IgD-negative memory B cell (primary cell): ENCODE measurements around the gene GALM. TPM values are rescaled to one million over a fixed set of nuclear protein-coding genes. Genes with fewer than 3 reads are reported as not detected.

ENCODE experiments used
- H3K27ac Mint-ChIP-seq, 3 donors: one replicate each; pipeline ENCODE4 v1.8.0; 2020 to 2022; ENCODE audit warnings: mild to moderate bottlenecking in 3 of 3, mixed read lengths in 3 of 3, moderate library complexity in 1 of 3
- H3K27me3 Mint-ChIP-seq: one replicate; pipeline ENCODE4 v1.8.0; 2021; ENCODE audit warnings: mixed read lengths
- H3K36me3 Mint-ChIP-seq: one replicate; pipeline ENCODE4 v1.8.0; 2020; ENCODE audit warnings: mild to moderate bottlenecking, mixed read lengths
- H3K4me1 Mint-ChIP-seq, 3 donors: one replicate each; pipeline ENCODE4 v1.8.0; 2020 to 2022; ENCODE audit warnings: mixed read lengths in 3 of 3, mild to moderate bottlenecking in 1 of 3
- H3K4me3 Mint-ChIP-seq, 4 donors: one replicate each; pipeline ENCODE4 v1.8.0; 2020 to 2022; ENCODE audit warnings: mild to moderate bottlenecking in 4 of 4, mixed read lengths in 4 of 4, moderate library complexity in 3 of 4
- H3K9me3 Mint-ChIP-seq, 3 donors: one replicate each; pipeline ENCODE4 v1.8.0; 2020 to 2021; ENCODE audit warnings: mixed read lengths in 3 of 3, mild to moderate bottlenecking in 1 of 3
- polyA plus RNA-seq: library from polyadenylated mRNA; unstranded; fragments of 300-500 nt; fragmentation: Illumina TruSeq; gene quantifications from one replicate; pipeline ENCODE4 v1.2.3, GENCODE V29; 2021

GALM gene
- polyA plus RNA-seq, 1 donor from 2014 or later, result 11.0 TPM

- peak overlapping the region in 2 of 3 donors; percentile 26 to 99 for H3K27ac Mint-ChIP-seq
- no peaks in the 10 kb centered on the region for H3K27me3 Mint-ChIP-seq
- peaks cover 30 to 49% (median 35%) of the 10 kb centered on the region in 3 donors for H3K4me1 Mint-ChIP-seq
- no peaks in the 10 kb centered on the region for H3K9me3 Mint-ChIP-seq
- peaks cover 10% of the 10 kb centered on the region for H3K36me3 Mint-ChIP-seq
- peak overlapping the region in 1 of 4 donors; percentile 23 for H3K4me3 Mint-ChIP-seq
Measured at GRCh38 chr2:38742797-38743559, 77.1 kb downstream of the GALM start.

- Mint-ChIP-seq H3K4me1 (peaks cover 36 to 54% (median 36%) of the 10 kb centered on the region in 3 donors), H3K27me3 (no peaks in the 10 kb centered on the region), H3K27ac (peak overlapping the region in 2 of 3 donors; percentile 4 to 99), H3K9me3 (no peaks in the 10 kb centered on the region), H3K4me3 (peak overlapping the region in 1 of 4 donors; percentile 23), H3K36me3 (peaks cover 15% of the 10 kb centered on the region)
Measured at GRCh38 chr2:38743672-38744398, 77.9 kb downstream of the GALM start.

- Mint-ChIP-seq H3K27ac (peak overlapping the region in 1 of 3 donors; percentile 99), H3K4me3 (peak overlapping the region in 1 of 4 donors; percentile 23), H3K9me3 (no peaks in the 10 kb centered on the region), H3K36me3 (peaks cover 18% of the 10 kb centered on the region), H3K27me3 (no peaks in the 10 kb centered on the region), H3K4me1 (peaks cover 37 to 54% (median 40%) of the 10 kb centered on the region in 3 donors)
Measured at GRCh38 chr2:38744399-38744780, 78.5 kb downstream of the GALM start.

- no peaks in the 10 kb centered on the region for H3K27me3 Mint-ChIP-seq
- H3K4me3 Mint-ChIP-seq, result peak overlapping the region in 1 of 4 donors; percentile 24
- peaks cover 38 to 57% (median 45%) of the 10 kb centered on the region in 3 donors for H3K4me1 Mint-ChIP-seq
- H3K36me3 Mint-ChIP-seq, result peaks cover 17% of the 10 kb centered on the region
- H3K27ac Mint-ChIP-seq, result peak overlapping the region in 2 of 3 donors; percentile 32 to 99
- no peaks in the 10 kb centered on the region for H3K9me3 Mint-ChIP-seq
Measured at GRCh38 chr2:38745267-38745666, 79.4 kb downstream of the GALM start.

- Mint-ChIP-seq H3K27ac (peak overlapping the region; percentile 16 to 99 (median 77)), H3K36me3 (peaks cover 22% of the 10 kb centered on the region)
Measured at GRCh38 chr2:38747007-38747424, 81.1 kb downstream of the GALM start.

GRCh38 chr2:38747819-38748218 is 81.9 kb downstream of the GALM start:
- H3K4me1 Mint-ChIP-seq, result peaks cover 39 to 59% (median 49%) of the 10 kb centered on the region in 3 donors
- peaks cover 3% of the 10 kb centered on the region for H3K27me3 Mint-ChIP-seq
- H3K9me3 Mint-ChIP-seq, result peaks cover 0 to 3% (median 0%) of the 10 kb centered on the region in 3 donors
- H3K4me3 Mint-ChIP-seq, result peak overlapping the region in 3 of 4 donors; percentile 52 to 85 (median 78)
- peak overlapping the region in 2 of 3 donors; percentile 93 to 99 for H3K27ac Mint-ChIP-seq
- peaks cover 22% of the 10 kb centered on the region for H3K36me3 Mint-ChIP-seq

More at GRCh38 chr2:38747007-38747424, 81.1 kb downstream of the GALM start:
- Mint-ChIP-seq H3K9me3 (peaks cover 0 to 3% (median 0%) of the 10 kb centered on the region in 3 donors), H3K27me3 (peaks cover 3% of the 10 kb centered on the region), H3K4me1 (peaks cover 39 to 58% (median 45%) of the 10 kb centered on the region in 3 donors), H3K4me3 (peak overlapping the region in 3 of 4 donors; percentile 5 to 78 (median 10))

GRCh38 chr2:38748391-38748790 is 82.5 kb downstream of the GALM start:
- H3K36me3 Mint-ChIP-seq, result peaks cover 22% of the 10 kb centered on the region

GRCh38 chr2:38748943-38749804 is 83.3 kb downstream of the GALM start:
- Mint-ChIP-seq H3K9me3 (peaks cover 0 to 3% (median 0%) of the 10 kb centered on the region in 3 donors), H3K36me3 (peaks cover 22% of the 10 kb centered on the region), H3K27me3 (peaks cover 3% of the 10 kb centered on the region), H3K4me3 (peak overlapping the region; percentile 99 to 100 (median 100)), H3K4me1 (peaks cover 40 to 55% (median 52%) of the 10 kb centered on the region in 3 donors), H3K27ac (peak overlapping the region; percentile 93 to 100 (median 99))

More at GRCh38 chr2:38748391-38748790, 82.5 kb downstream of the GALM start:
- Mint-ChIP-seq H3K27me3 (peaks cover 3% of the 10 kb centered on the region), H3K4me1 (peaks cover 39 to 58% (median 49%) of the 10 kb centered on the region in 3 donors), H3K27ac (peak overlapping the region; percentile 90 to 99 (median 93)), H3K4me3 (peak overlapping the region; percentile 8 to 99 (median 84)), H3K9me3 (peaks cover 0 to 3% (median 0%) of the 10 kb centered on the region in 3 donors)

- Mint-ChIP-seq H3K27ac (peak overlapping the region; percentile 99 to 100 (median 100)), H3K36me3 (peaks cover 20% of the 10 kb centered on the region), H3K4me3 (peak overlapping the region; percentile 99 to 100 (median 100)), H3K9me3 (peaks cover 0 to 3% (median 0%) of the 10 kb centered on the region in 3 donors), H3K4me1 (peaks cover 39 to 48% (median 46%) of the 10 kb centered on the region in 3 donors), H3K27me3 (peaks cover 3% of the 10 kb centered on the region)
Measured at GRCh38 chr2:38750011-38750890, 84.3 kb downstream of the GALM start.

GRCh38 chr2:38750891-38751595 is 85.1 kb downstream of the GALM start, which contains the start of gene SRSF7:
TSS of gene SRSF7 (minus strand) at chr2:38751361. CDS start at chr2:38751256, 105 bp downstream.
- peaks cover 3% of the 10 kb centered on the region for H3K27me3 Mint-ChIP-seq
- H3K4me1 Mint-ChIP-seq, result peaks cover 35 to 46% (median 44%) of the 10 kb centered on the region in 3 donors
- H3K27ac Mint-ChIP-seq, result peak within 1 kb of the TSS; percentile 99 to 100 (median 100)
- H3K4me3 Mint-ChIP-seq, result peak within 1 kb of the TSS; percentile 99 to 100 (median 100)
- peaks cover 0 to 3% (median 0%) of the 10 kb centered on the region in 3 donors for H3K9me3 Mint-ChIP-seq
- H3K36me3 Mint-ChIP-seq, result peaks cover 20% of the 10 kb centered on the region

GRCh38 chr2:38751596-38752410 is 85.9 kb downstream of the GALM start:
- Mint-ChIP-seq H3K9me3 (peaks cover 0 to 3% (median 0%) of the 10 kb centered on the region in 3 donors), H3K4me3 (peak overlapping the region; percentile 99 to 100 (median 100)), H3K27ac (peak overlapping the region; percentile 99 to 100 (median 100)), H3K4me1 (peaks cover 28 to 38% (median 36%) of the 10 kb centered on the region in 3 donors), H3K27me3 (peaks cover 3% of the 10 kb centered on the region), H3K36me3 (peaks cover 20% of the 10 kb centered on the region)

GRCh38 chr2:38754049-38754448 is 88.1 kb downstream of the GALM start:
- H3K27me3 Mint-ChIP-seq, result peaks cover 3% of the 10 kb centered on the region

More at GRCh38 chr2:38754049-38754448, 88.1 kb downstream of the GALM start:
- H3K4me3 Mint-ChIP-seq, result peak overlapping the region in 2 of 4 donors; percentile 28 to 44
- peaks cover 9% of the 10 kb centered on the region for H3K36me3 Mint-ChIP-seq
- H3K9me3 Mint-ChIP-seq, result peaks cover 0 to 3% (median 0%) of the 10 kb centered on the region in 3 donors
- H3K4me1 Mint-ChIP-seq, result peaks cover 16 to 23% (median 19%) of the 10 kb centered on the region in 3 donors
- peak overlapping the region in 1 of 3 donors; percentile 56 for H3K27ac Mint-ChIP-seq
